HPDE6-E6E7 (cell line): ENCODE results near the gene RIMBP2.
"Not testable (repeated sequence)": the region's sequence is repeated elsewhere in the genome, so short reads cannot be mapped to it uniquely, and the experiment has no call there.

ENCODE experiments used
- DNase-seq: peaks from one replicate; pipeline ENCODE4 v3.0.0; 2011; ENCODE audit warnings: missing footprints; ENCODE audit errors: extremely low spot score

The RIMBP2 gene, protein sequence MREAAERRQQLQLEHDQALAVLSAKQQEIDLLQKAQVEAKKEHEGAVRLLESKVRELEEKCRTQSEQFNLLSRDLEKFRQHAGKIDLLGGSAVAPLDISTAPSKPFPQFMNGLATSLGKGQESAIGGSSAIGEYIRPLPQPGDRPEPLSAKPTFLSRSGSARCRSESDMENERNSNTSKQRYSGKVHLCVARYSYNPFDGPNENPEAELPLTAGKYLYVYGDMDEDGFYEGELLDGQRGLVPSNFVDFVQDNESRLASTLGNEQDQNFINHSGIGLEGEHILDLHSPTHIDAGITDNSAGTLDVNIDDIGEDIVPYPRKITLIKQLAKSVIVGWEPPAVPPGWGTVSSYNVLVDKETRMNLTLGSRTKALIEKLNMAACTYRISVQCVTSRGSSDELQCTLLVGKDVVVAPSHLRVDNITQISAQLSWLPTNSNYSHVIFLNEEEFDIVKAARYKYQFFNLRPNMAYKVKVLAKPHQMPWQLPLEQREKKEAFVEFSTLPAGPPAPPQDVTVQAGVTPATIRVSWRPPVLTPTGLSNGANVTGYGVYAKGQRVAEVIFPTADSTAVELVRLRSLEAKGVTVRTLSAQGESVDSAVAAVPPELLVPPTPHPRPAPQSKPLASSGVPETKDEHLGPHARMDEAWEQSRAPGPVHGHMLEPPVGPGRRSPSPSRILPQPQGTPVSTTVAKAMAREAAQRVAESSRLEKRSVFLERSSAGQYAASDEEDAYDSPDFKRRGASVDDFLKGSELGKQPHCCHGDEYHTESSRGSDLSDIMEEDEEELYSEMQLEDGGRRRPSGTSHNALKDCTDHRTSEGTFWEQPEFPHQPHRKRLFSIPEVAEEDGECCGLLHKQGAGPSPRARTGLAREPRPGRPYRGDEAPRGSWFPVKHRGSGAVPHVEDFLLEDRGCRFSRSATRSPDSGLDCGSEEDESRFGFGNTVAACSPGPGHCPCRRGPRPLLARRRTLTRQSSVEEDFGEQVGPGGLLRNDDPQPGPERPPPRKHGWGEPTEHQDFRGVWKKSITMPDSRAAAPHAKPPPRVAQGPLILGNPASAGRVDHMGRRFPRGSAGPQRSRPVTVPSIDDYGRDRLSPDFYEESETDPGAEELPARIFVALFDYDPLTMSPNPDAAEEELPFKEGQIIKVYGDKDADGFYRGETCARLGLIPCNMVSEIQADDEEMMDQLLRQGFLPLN (N-terminal part only)

DNA sequence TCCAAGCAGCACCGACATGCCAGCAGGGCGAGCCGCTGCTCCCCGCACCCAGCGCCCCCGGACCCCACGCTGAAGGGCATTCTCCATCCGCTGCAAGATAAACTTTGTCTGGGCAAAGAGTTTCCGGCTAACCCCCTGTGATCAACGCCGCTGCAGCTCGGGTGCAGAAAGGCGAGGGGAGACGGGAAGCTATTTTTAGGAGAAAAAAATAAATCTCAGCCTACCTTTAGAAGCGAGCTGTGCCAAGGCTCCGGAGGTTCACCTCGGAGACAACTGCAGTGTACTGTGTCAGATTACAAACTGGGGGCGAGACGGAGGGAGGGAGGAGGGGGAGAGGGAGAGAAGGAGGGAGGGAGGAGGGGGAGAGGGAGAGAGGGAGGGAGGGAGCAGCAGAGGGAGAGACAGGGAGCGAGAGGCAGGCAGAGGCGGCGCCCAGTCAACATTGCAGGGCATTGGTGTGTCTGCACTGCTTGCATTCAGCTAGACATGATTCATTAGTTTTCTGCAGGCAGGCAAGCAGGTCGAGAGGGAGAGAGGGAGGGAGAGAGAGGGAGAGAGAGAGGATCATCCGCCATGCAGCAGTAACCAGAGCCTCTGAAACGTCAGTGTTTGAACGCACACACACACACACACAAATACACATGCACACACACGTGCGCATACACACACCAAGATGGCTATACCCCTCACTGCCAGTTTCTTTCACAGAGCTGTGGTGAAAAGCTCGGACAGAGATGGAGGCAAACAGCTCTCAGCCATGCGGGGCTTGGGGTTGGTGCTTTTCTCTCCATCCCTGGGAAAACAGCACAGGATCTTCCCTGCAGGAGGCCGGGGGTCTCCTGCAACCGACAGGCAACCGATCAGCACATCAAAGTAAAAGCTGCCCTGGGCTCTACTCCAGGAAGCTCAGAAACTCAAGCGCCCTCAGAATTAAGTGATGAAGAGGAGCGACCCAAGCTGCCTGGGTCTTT lies at the start of gene RIMBP2:
Gene RIMBP2, minus strand, starts transcription at position 302 of the 971 bp plus-strand sequence. CDS start 237,286 bp downstream, outside the sequence.
- no peak for DNase-seq

DNA sequence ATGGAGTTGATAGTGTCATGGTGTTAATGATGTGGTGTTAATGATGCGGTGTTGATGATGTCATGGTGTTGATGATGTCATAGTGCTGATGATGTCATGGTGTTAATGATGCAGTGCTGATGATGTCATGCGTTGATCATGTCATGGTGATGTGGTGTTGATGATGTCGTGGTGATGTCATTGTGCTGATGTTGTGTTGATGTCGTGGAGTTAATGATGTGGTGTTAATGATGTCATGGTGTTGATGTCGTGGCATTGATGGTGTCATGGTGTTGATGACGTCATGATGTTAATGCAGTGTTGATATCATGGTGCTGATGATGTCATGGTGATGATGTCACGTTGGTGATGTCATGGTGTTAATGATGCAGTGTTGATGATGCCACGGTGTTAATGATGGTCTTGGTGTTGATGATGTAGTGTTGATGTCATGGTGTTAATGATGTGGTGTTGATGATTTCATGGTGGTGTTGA lies 49.1 kb upstream of the RIMBP2 start:
- no peak for DNase-seq

DNA sequence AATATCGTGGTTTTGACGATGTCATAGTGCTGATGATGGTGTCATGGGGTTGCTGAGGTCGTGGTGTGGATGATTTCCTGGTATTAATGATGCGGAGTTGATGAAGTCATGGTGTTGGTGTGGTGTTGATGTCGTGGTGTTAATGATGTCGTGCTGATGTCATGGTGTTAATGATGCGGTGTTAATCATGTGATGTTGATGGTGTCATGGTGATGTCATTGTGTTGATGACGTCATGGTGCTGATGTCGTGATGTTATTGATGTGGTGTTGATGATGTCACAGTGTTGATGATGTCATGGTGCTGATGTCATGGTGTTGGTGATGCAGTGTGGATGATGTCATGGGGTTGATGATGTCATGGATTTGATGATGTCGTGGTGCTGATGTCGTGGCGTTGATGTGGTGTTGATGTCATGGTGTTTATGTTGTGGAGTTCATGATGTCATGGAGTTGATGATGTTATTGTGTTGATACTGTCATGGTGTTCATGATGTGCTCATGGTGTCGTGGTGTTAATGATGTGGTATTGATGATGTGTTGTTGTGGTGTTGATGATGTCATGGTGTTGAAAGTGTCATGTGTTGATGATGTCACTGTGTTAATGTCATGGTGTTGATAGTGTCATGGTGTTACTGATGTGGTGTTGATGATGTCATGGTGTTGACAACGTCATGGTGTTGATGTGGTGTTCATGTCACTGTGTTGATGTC lies 48.5 kb upstream of the RIMBP2 start:
- DNase-seq, result no peak

DNA sequence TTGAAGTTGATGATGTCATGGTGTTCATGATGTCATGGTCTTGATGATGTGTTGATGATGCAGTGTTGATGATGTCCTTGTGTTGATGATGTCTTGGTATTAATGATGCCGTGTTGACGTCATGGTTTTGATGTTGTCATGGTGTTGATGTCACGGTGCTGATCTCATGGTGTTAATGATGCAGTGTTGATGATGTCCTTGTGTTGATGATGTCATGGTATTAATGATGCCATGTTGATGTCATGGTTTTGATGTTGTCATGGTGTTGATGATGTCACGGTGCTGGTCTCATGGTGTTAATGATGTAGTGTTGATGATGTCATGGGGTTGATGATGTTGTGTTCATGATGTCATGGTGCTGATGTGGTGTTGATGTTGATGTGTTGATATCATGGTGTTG lies 48.0 kb upstream of the RIMBP2 start:
- no peak for DNase-seq

DNA sequence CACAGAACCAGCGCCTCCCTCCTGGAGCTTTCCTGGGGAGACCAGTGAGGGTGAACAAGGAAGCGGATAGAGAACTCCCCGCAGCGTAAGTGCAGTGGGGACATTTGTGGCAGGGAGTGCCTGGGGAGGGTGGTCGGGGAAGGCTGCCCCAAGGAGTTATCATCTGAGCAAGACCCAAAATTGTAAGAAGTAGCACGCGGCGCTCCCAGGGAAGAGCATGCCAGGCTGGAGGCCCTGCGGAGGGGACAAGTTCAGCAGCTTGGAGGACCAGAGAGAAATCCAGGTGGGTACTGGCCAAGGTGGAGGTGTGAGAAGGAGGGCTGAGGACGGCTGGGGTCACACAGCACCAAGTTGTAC lies 46.2 kb upstream of the RIMBP2 start:
- no peak for DNase-seq

DNA sequence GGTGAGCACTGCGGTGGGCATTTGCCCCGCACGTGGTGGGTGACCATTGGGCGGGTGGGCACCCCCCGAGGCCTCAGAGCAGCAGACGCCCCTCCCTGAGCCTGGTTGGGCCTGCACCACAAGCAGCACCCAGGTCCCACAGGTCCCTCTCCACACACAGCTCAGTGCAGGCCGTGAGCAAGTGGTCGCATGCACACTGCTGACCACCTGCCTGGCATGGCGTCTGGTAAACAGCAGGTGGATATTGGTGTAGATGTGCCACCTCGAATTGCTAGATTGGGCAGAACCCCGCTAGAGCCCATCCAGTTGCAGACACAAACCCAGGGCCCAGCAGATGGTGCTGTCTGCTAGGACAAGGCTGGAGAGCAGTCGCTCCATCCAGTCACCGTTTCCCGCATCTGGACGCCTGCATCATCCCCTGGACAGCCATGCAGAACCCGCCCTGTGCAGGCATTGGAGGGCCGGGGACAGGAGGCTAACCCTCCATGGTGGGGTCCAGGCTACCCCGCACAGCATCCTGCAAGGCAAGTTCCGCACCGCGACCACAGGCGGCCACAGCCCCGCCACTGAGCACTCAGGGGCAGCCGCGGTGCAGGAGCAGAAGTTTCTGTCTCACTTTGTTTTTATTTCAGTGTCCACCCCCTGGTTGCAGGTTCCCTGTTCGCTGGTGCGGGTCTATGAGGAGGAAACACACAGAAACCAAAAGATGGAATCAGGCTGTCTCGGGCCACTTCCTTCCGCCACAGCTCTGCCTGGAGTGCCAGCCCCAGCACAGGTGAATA lies 45.6 kb upstream of the RIMBP2 start:
- DNase-seq, result peak; percentile 60

DNA sequence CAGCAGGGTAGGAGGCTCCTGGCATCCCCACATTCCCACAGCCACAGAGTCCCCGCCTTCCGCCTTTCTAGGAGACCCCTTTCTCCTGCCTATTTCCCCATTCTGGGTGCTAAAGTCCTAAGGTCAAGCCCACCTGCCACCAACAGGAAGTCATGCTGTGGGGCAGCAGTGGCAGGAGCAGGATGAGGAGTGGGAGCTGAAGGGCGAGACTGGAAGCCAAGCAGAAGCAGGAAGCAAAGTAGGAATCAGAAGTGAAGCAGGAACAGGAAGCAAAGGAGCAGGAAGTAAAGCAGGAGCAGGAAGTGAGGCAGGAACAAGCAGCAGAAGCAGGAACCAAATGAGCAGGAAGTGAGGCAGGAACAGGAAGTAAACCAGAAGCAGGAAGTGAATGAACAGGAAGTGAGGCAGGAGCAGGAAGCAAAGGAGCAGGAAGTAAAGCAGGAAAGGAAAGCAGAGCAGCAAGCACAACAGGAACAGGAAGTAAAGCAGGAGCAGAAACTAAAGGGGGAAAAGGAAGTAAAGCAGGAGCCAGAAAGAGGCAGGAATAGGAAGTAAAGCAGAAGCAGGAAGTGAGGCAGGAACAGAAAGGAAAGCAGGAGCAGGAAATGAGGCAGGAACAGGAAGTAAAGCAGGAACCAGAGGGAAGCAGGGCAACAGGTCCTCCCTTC lies 38.3 kb upstream of the RIMBP2 start:
- DNase-seq, result no peak

DNA sequence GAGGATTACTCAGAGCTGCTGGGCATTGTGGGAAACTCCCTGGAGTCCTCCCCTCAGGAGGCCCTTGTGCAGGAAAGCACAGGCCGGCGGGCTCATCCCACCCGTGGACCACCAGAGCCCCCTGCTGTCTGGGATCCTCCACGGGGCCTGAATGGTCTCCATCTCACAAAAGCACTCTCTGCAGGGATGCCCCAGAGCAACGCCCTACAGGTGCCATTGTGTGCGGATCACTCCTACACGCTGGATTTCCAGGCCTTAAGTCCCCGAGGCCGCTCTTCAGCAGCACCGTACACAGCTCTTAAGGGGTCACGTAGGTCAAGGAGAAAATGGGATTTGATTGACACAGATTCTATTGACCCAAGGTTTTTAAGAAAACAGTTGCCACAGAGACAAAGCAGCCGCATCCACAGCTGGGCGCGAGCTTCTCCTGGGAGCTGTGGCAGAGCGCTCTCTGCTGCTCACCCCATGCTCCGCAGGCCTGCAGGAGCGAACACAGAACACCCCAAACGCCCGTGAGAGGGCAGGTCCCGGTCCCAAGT lies 36.7 kb upstream of the RIMBP2 start:
- DNase-seq, result no peak

DNA sequence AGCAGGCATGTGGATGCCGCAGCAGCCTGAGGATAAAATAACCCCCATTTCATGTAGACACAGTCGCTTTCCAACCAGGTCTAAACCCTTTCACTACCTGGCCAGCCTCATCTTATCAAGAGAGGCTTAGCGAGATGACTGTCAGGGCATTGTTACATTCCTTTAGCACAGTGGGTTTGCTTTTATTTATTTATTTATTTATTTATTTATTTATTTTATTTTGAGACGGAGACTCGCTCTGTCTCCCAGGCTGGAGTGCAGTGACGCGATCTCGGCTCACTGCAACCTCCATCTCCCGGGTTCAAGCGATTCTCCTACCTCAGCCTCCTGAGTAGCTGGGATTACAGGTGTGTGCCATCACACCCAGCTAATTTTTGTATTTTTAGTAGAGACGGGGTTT lies 35.9 kb upstream of the RIMBP2 start:
- not testable (repeated sequence) for DNase-seq

DNA sequence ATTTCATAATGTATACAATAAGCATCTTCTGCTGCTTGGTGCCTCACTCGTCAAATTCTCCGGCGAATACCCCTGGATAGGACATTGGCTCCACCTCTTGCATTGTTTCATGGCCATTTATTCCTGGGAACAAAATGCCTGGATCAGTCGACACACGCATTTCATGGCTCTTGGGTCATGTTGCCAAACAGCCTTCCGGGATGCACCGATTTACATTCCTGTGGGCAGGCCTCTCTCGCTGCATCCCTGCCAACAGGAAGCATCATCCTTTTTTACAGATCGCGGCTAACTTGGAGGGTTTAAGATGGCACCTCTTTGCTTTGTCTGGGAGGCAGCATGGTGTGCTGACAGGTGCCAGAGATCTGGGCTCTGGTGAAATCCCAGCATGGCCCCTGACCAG lies 32.7 kb upstream of the RIMBP2 start:
- DNase-seq, result no peak

DNA sequence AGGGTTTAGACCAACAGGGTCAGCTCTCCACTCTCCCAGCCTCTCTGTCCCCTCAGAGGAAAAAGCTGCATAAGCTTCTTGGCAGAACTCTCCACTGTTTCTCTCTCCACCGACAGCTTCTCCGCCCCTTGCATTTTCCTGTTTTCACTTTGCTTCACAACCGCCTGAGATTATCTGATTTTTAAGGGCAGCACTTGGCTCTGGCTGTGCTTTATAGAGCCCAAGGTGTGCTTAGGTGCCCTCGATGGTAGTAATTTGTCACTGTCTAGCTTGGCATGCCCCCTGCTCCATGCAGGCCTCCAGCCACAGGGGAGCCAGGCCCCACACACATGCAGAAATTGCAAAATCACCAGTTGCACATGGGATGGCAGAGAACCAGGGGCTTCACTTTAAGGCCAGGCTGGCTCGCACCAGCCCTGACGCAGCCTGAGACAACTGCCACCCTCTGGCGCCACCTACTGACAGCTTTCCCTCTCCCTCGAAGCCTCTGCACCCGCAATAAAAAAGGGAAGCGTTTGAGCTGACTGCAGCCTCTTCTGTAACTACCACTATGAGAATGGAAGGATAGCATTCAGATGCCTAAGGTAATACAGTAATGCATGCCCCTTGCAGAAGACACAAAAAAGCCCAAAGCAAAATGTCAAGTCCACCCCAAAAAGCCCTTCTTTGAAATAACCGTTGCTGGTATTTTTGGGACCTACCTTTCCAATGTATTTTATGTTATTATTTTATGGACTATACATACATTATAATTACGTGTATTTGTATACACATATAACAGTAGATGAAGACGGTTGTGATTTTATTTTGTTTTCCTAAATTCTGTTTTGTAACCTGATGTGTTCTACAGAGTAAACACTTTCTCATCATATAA lies 32.0 kb upstream of the RIMBP2 start:
- DNase-seq, result peak; percentile 31

DNA sequence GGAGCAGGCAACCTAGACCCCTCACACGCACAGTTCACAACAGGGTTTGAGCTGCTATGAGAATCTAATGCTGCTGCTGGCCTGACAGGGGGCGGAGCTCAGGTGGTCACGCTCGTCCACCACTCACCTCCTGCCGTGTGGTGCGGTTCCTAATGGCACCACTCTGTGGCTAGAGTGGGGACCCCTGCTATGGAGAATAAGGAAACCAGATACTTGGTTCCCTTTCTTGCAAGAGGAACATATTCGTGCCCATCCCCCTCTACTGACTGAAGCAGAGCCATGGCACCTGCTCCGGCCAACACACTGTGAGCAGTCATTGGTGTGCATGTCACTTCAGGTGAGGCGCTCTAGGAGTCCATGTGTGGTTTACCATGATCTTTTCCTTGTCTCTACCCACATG lies 30.4 kb upstream of the RIMBP2 start:
- no peak for DNase-seq

DNA sequence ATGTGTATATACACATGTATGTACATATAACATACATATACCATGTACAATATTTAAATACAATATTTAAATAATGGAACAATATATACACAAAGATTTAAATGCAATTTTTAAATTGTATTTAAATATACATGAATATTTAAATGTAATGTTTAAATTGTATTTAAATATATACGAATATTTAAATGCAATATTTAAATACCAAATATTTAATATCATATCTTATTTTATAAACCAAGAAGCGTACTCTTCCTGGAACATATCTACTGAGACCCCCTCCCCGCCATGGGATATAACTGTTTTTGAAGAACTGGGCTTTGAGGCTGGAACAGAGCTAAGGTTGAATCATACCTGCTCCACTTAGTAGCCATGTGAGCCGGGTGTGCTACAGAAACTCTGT lies 29.8 kb upstream of the RIMBP2 start:
- no peak for DNase-seq

DNA sequence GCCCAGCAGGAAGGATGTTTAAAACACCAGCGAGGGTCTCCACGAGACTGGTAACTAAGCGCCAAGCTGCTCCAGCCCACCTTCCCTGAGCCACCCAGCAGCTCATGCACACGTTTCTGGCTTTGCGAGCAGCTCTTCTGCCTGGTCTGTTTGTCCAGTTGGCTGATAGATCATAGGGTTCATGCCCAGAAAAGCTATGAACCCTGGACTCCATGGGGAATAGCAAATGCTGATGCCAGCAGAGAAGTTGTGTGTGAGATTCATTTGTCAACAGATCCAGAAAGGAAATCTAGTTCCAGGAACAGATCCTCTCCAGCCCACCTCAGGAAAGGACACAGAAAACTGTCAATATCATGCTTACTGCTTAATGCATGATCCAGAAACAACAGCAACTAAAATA lies 28.2 kb upstream of the RIMBP2 start:
- DNase-seq, result no peak

DNA sequence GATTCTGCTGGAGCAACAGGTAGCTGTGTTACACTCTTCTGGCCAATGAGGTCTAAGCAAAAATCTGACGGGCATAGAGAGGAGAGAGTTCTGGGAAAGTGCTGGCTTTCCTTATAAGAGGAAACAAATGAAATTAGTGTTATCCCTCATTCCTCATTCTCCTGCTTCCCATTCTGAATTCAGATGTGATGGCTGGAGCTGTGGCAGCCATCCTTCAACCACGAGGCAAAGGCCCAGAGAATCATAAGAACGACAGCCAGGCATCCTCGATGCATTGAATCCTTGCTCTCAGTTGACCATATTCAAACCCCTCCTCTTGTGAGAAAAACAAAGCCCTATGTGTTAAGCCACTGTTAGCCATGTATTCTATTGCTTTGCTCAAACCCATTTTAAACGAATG lies 27.5 kb upstream of the RIMBP2 start:
- DNase-seq, result no peak

DNA sequence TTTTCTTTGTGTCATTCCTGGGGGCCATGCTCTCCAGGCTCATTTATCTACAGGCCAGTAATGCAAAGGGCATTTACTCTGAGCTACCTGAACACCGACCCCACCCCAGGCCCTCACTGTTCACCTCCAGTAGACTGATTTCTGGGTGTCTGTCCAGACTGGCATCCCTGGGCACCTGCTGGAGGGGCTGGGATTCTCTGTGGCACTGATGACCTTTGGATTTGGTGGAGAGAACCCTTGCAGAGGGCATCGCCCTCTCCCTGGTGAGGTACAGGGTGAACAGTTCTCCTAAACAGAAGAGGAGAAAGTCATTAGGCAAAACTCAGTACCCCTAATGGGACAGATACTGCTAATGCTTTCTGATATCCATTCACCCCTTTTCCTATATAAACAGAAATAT lies 27.1 kb upstream of the RIMBP2 start:
- DNase-seq, result no peak

DNA sequence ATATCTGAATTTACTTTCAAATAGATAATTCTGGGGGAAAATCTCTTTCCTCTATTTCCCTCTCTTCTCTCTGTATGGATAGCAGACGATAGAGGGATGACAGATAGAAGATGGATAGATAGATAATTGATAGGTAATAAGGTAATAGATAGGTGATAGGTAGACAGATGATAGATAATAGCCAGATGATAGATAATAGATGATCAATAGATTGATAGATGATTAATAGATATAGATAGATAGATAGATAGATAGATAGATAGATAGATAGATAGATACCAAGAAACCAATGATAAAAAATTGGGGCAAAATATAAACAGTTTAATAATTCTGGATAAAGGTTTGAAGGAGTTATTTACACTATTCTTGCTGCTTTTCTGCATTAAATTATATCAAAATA lies 26.6 kb upstream of the RIMBP2 start:
- no peak for DNase-seq

DNA sequence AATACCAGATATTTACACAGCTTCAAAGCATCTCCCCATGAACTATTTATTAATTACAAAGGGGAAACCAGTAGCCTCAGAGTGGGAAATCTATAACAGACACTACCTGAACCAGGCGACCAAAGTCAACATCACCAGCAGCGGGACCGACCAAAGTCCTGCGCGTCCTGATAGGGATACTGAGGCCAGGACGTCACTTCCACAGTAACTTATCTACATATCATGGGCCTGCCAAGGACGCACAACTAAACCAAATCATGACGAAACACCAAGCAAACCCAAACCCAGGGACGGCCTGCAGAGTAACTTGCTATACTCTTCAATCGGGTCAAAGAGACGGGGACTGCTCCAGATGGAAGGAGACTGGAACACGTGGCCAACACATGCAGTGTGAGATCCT lies 26.0 kb upstream of the RIMBP2 start:
- no peak for DNase-seq
